GM10248 (cell line): ENCODE data around the gene SYNE2.
"Not testable (repeated sequence)": the region's sequence is repeated elsewhere in the genome, so short reads cannot be mapped to it uniquely, and the experiment has no call there.

Source experiments
- CTCF ChIA-PET: fragments of 300-600 bp; sonication (Branson Sonifier 250); formaldehyde crosslinking; extraction: SDS; loops from one replicate; lab custom pipeline; 2021; ENCODE audit warnings: antibody characterized with exemption; lab: Yijun Ruan, JAX
- POLR2A ChIA-PET: fragments of 350-650 bp; sonication (Branson Sonifier 250); formaldehyde crosslinking; extraction: SDS; loops from one replicate; lab custom pipeline; 2020; ENCODE audit warnings: antibody characterized with exemption; lab: Yijun Ruan, JAX
- DNase-seq: peaks from one replicate; pipeline ENCODE4 v3.0.0; 2012; ENCODE audit errors: extremely low spot score
- CTCF ChIP-seq: IDR thresholded peaks from 2 replicates; pipeline ENCODE4 v1.5.1; 2012; ENCODE audit warnings: mild to moderate bottlenecking, low read depth; ENCODE audit errors: extremely low read depth, missing control alignments, control extremely low read depth

Gene SYNE2

DNA sequence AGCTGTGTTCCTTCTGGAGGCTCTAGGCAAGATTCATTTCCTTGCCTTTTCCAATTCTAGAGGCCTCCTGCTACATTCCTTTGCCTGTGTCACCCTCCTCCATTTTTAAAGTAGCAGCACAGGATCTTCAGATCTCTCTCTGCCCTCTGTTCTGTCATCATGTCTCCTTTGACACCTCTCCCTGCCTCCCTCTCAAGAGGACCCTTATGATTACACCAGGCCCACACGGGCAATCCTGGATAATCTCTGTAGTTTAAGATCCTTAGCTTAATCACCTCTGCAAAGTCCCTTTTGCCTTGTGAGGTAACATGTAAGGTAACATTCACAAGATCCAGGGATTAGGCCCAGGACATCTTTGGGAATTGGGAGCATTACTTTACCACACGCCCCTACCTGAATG is 155.2 kb downstream of the SYNE2 start:
- ChIA-PET POLR2A (no interaction called here), CTCF (no interaction called here)
- no peak for DNase-seq
- TF ChIP-seq CTCF, result no peak

GRCh38 chr14:64012003-64012402 is 159.2 kb downstream of the SYNE2 start:
- CTCF ChIA-PET, result interaction anchor here (0.9 to 3.8 kb wide), 9 partner anchors 10 to 451 kb away, joined by 3 to 22 read pairs (median 5); partner anchors contain the start of gene ESR2
- POLR2A ChIA-PET, result no interaction called here
- no peak for TF ChIP-seq CTCF
- no peak for DNase-seq

DNA sequence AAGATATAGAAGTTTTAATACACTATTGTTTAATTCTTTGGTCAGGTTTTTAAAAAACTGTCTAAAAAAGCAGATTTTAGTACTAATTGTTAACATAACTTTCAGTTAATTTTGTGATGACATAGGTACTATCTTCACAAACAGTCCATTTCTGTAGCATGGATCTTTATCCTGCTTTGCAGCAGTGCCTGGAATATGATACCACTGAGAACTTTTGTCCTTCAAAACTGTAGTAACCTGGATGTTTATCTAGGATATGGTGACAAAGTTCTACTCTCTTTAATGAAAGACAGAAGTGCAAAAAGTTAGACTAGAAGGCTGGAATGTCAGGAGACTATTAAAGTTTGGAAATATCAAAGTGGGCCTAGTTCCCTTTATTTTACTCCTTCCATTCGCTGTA is 159.9 kb downstream of the SYNE2 start:
- POLR2A ChIA-PET, result no interaction called here
- no peak for DNase-seq
- no peak for TF ChIP-seq CTCF
- CTCF ChIA-PET, result interaction anchor here (2.2 to 3.8 kb wide), 4 partner anchors 9 to 291 kb away, joined by 9 to 22 read pairs (median 16); no protein-coding TSS in a partner anchor

DNA sequence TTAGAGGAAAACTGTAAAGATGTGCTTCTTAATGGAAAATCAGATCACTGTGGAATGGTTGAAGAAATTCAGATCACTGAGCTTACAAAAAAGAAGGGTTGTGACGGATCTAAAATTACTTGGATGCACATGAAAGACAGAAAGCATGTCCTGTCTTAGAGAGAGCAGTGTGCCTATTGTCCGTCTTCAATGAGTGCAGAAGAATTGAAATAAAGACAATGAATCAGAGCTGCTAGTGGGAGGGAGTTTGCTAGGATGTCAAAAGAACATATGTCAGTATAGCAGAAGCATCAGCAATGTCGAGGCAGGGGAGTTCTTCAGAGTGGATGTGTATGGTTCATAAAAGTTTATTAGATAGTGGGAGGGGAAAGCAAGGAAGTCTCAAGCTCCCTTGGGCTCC is 172.7 kb downstream of the SYNE2 start:
- no peak for DNase-seq
- CTCF ChIA-PET, result interaction anchor here (1.3 to 1.9 kb wide), 4 partner anchors 15 to 269 kb away, joined by 4 to 5 read pairs (median 4); partner anchors contain the start of gene ESR2
- TF ChIP-seq CTCF, result no peak
- POLR2A ChIA-PET, result no interaction called here

DNA sequence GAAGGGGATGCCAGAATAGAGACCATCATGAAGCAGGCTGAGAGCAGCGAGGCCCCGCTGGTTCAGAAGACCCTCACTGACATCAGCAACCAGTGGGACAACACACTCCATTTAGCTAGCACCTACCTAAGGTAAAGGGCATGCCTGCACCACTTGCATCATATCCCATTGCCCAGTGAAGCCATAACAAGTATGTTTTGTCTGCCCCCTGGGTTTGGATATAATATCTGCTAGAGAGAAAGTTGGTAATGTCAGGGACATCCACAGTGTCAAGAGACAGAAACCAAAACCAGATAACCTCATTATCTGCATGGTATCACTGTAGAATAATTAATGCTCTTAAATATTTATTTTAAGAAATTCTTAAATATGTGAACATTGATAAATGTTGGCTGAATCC is 173.8 kb downstream of the SYNE2 start:
- POLR2A ChIA-PET, result no interaction called here
- CTCF ChIA-PET, result interaction anchor here (1.4 to 2.4 kb wide), 4 partner anchors 8 to 268 kb away, joined by 3 to 17 read pairs (median 5); partner anchors contain the start of gene ESR2
- DNase-seq, result no peak
- TF ChIP-seq CTCF, result no peak

GRCh38 chr14:64035143-64035542 is 182.3 kb downstream of the SYNE2 start:
- TF ChIP-seq CTCF, result no peak
- ChIA-PET POLR2A (interaction anchor here (0.7 kb wide), 1 partner anchor 28 kb away, joined by 3 read pairs; no protein-coding TSS in a partner anchor), CTCF (no interaction called here)
- DNase-seq, result no peak

DNA sequence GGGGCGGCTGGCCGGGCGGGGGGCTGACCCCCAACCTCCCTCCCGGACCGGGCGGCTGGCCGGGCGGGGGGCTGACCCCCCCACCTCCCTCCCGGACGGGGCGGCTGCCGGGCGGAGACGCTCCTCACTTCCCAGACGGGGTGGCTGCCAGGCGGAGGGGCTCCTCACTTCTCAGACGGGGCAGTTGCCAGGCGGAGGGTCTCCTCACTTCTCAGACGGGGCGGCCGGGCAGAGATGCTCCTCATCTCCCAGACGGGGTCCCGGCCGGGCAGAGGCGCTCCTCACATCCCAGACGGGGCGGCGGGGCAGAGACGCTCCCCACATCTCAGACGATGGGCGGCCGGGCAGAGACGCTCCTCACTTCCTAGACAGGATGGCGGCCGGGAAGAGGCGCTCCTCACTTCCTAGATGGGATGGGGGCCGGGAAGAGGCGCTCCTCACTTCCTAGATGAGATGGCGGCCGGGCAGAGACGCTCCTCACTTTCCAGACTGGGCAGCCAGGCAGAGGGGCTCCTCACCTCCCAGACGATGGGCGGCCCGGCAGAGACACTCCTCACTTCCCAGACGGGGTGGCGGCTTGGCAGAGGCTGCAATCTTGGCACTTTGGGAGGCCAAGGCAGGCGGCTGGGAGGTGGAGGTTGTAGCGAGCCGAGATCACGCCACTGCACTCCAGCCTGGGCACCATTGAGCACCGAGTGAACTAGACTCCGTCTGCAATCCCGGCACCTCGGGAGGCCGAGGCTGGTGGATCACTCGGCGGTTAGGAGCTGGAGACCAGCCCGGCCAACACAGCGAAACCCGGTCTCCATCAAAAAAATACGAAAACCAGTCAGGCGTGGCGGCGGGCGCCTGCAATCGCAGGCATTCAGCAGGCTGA is 185.3 kb downstream of the SYNE2 start:
- POLR2A ChIA-PET, result not testable (repeated sequence)
- CTCF ChIA-PET, result interaction anchor here (1.5 kb wide), 1 partner anchor 10 kb away, joined by 4 read pairs; no protein-coding TSS in a partner anchor

More for the DNA sequence above, 185.3 kb downstream of the SYNE2 start:
- DNase-seq, result not testable (repeated sequence)
